Measurements from ENCODE around the gene YPEL4.

YPEL4 gene

GRCh38 chr11:57633394-57634070, 16.2 kb downstream of the YPEL4 start:
- DNase-seq (ENCODE audit: low spot score) = no peak

GRCh38 chr11:57632116-57632515, 17.6 kb downstream of the YPEL4 start:
- DNase-seq (ENCODE audit: low spot score) = no peak

GRCh38 chr11:57630171-57630570, 19.5 kb downstream of the YPEL4 start:
- no peak for DNase-seq (ENCODE audit: low spot score)

- DNase-seq (ENCODE audit: low spot score) = no peak
Measured at GRCh38 chr11:57626895-57627294, 22.8 kb downstream of the YPEL4 start.

- DNase-seq (ENCODE audit: low spot score) = no peak
Measured at GRCh38 chr11:57624864-57625263, 24.8 kb downstream of the YPEL4 start.

- DNase-seq (ENCODE audit: low spot score) = no peak
Measured at GRCh38 chr11:57622263-57622662, 27.4 kb downstream of the YPEL4 start.

- no peak for DNase-seq (ENCODE audit: low spot score)
Measured at GRCh38 chr11:57620467-57620866, 29.2 kb downstream of the YPEL4 start.

- DNase-seq (ENCODE audit: low spot score) = no peak
Measured at GRCh38 chr11:57619331-57619730, 30.4 kb downstream of the YPEL4 start.

- DNase-seq (ENCODE audit: low spot score) = no peak
Measured at GRCh38 chr11:57618438-57618837, 31.3 kb downstream of the YPEL4 start.

- DNase-seq (ENCODE audit: low spot score) = no peak
Measured at GRCh38 chr11:57616595-57616994, 33.1 kb downstream of the YPEL4 start.

- no peak for DNase-seq (ENCODE audit: low spot score)
Measured at GRCh38 chr11:57615308-57615707, 34.4 kb downstream of the YPEL4 start.

GRCh38 chr11:57614234-57614772, 35.4 kb downstream of the YPEL4 start:
- DNase-seq (ENCODE audit: low spot score) = no peak

- DNase-seq (ENCODE audit: low spot score) = no peak
Measured at GRCh38 chr11:57610170-57610569, 39.5 kb downstream of the YPEL4 start.

GRCh38 chr11:57605028-57605420, 44.7 kb downstream of the YPEL4 start:
- DNase-seq (ENCODE audit: low spot score) = no peak

- DNase-seq (ENCODE audit: low spot score) = no peak
Measured at GRCh38 chr11:57604296-57605027, 45.2 kb downstream of the YPEL4 start.

- DNase-seq (ENCODE audit: low spot score) = peak; percentile 68
Measured at GRCh38 chr11:57601297-57601696, 48.4 kb downstream of the YPEL4 start.

- no peak for DNase-seq (ENCODE audit: low spot score)
Measured at GRCh38 chr11:57599381-57599780, 50.3 kb downstream of the YPEL4 start.

- no peak for DNase-seq (ENCODE audit: low spot score)
Measured at GRCh38 chr11:57598831-57599155, 50.9 kb downstream of the YPEL4 start.

- peak; percentile 66 for DNase-seq (ENCODE audit: low spot score)
Measured at GRCh38 chr11:57597916-57598830, 51.5 kb downstream of the YPEL4 start.

GRCh38 chr11:57597461-57597915, 52.2 kb downstream of the YPEL4 start, which contains the start of gene SERPING1:
SERPING1 (plus strand) TSS chr11:57597685; CDS start chr11:57598271, 586 bp downstream.
- DNase-seq (ENCODE audit: low spot score) = no peak

- no peak for DNase-seq (ENCODE audit: low spot score)
Measured at GRCh38 chr11:57596266-57596885, 53.3 kb downstream of the YPEL4 start.
